SK-N-SH treated with all-trans-retinoic acid at 6 μM for 48 hours (cell line): Measurements from ENCODE around the gene JMJD1C.

Source experiments
- BACH2 ChIP-seq: fragments of 250-450 bp; sonication (Bioruptor Pico); IDR thresholded peaks from 2 replicates; pipeline ENCODE4 v1.9.0; 2021; ENCODE audit warnings: mild to moderate bottlenecking, borderline replicate concordance
- CSDC2 ChIP-seq: fragments of 250-450 bp; sonication (Bioruptor Pico); IDR thresholded peaks from 2 replicates; pipeline ENCODE4 v1.5.0; 2020; ENCODE audit warnings: mild to moderate bottlenecking, moderate library complexity
- ZFP30 ChIP-seq: fragments of 450-650 bp; formaldehyde crosslinking; IDR thresholded peaks from 2 replicates; pipeline ENCODE4 v1.5.0; 2022; ENCODE audit warnings: mild to moderate bottlenecking, moderate library complexity
- ZNF8 ChIP-seq: fragments of 450-650 bp; formaldehyde crosslinking; IDR thresholded peaks from 2 replicates; pipeline ENCODE4 v1.5.0; 2020; ENCODE audit warnings: mild to moderate bottlenecking, moderate library complexity
- TF ChIP-seq, protein P1 (sequence below): fragments of 250-450 bp; sonication (Bioruptor Pico); IDR thresholded peaks from 2 replicates; pipeline ENCODE4 v1.8.0; 2021; ENCODE audit warnings: low read depth, mild to moderate bottlenecking, moderate library complexity, borderline replicate concordance
- TF ChIP-seq, protein P2 (sequence below): fragments of 250-450 bp; sonication (Bioruptor Pico); IDR thresholded peaks from 2 replicates; pipeline ENCODE4 v1.5.0; 2020; ENCODE audit warnings: mild to moderate bottlenecking, moderate library complexity

DNA sequence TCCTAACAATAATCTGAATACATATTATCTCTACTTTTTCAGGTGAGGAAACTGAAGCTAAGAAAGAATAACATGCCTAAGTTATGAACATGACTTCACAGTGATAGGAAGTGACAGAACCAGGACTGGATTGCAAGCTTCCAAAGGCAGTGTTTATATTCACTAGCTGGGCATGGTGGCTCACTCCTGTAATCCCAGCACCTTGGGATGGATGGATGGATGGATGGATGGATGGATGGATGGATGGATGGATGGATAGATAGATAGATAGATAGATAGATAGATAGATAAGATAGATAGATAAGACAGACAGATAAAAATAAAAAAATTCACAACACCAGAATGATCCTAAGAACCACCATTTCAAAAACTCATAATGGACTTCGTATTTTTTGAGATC is 18.2 kb upstream of the JMJD1C start:
- TF ChIP-seq CSDC2 (CRISPR knock-in tag): no peak
- no peak for TF ChIP-seq BACH2 (CRISPR knock-in tag)
- TF ChIP-seq ZFP30: no peak
- TF ChIP-seq, protein P1, sequence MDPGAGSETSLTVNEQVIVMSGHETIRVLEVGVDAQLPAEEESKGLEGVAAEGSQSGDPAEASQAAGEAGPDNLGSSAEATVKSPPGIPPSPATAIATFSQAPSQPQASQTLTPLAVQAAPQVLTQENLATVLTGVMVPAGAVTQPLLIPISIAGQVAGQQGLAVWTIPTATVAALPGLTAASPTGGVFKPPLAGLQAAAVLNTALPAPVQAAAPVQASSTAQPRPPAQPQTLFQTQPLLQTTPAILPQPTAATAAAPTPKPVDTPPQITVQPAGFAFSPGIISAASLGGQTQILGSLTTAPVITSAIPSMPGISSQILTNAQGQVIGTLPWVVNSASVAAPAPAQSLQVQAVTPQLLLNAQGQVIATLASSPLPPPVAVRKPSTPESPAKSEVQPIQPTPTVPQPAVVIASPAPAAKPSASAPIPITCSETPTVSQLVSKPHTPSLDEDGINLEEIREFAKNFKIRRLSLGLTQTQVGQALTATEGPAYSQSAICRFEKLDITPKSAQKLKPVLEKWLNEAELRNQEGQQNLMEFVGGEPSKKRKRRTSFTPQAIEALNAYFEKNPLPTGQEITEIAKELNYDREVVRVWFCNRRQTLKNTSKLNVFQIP: no peak
- TF ChIP-seq, protein P2, sequence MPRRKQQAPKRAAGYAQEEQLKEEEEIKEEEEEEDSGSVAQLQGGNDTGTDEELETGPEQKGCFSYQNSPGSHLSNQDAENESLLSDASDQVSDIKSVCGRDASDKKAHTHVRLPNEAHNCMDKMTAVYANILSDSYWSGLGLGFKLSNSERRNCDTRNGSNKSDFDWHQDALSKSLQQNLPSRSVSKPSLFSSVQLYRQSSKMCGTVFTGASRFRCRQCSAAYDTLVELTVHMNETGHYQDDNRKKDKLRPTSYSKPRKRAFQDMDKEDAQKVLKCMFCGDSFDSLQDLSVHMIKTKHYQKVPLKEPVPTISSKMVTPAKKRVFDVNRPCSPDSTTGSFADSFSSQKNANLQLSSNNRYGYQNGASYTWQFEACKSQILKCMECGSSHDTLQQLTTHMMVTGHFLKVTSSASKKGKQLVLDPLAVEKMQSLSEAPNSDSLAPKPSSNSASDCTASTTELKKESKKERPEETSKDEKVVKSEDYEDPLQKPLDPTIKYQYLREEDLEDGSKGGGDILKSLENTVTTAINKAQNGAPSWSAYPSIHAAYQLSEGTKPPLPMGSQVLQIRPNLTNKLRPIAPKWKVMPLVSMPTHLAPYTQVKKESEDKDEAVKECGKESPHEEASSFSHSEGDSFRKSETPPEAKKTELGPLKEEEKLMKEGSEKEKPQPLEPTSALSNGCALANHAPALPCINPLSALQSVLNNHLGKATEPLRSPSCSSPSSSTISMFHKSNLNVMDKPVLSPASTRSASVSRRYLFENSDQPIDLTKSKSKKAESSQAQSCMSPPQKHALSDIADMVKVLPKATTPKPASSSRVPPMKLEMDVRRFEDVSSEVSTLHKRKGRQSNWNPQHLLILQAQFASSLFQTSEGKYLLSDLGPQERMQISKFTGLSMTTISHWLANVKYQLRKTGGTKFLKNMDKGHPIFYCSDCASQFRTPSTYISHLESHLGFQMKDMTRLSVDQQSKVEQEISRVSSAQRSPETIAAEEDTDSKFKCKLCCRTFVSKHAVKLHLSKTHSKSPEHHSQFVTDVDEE: no peak
- no peak for TF ChIP-seq ZNF8
